ENCODE measurements around the gene VDR.

GRCh38 chr12:47811072-47811396 is 93.8 kb downstream of the VDR start:
- TF ChIP-seq CTCF (IDR thresholded peaks at IDR 0.05) (no peak), EZH2 (IDR thresholded peaks at IDR 0.05; ENCODE audit: borderline replicate concordance, insufficient read depth, low read depth, low read length, poor library complexity, severe bottlenecking) (no peak)
